SK-N-SH (cell line): ENCODE data around the gene PGAP3. TPM values are rescaled to one million over a fixed set of nuclear protein-coding genes. Genes with fewer than 3 reads are reported as not detected.

Source experiments
- CTCF ChIA-PET: fragments of 300-600, 350-600 bp; formaldehyde crosslinking; extraction: SDS; loops from one replicate; lab custom pipeline; 2021; lab: Yijun Ruan, JAX
- POLR2A ChIA-PET: fragments of 350-600 bp; sonication (Branson Sonifier 250); formaldehyde crosslinking; extraction: SDS; loops from one replicate; lab custom pipeline; 2020; ENCODE audit warnings: antibody characterized with exemption, inconsistent platforms; lab: Yijun Ruan, JAX
- DNase-seq: peaks from one replicate; pipeline ENCODE4 v3.0.0; 2012
- H2AFZ ChIP-seq: fragments of 200-600 bp; sonication (generic); 2 replicates; pipeline ENCODE4 v1.8.1; 2016; ENCODE audit warnings: antibody characterized with exemption, mild to moderate bottlenecking, low read depth
- H3F3A ChIP-seq: fragments of 200-600 bp; sonication (generic); replicated peaks from 2 replicates; pipeline ENCODE3; 2016; ENCODE audit warnings: antibody characterized with exemption, mild to moderate bottlenecking; ENCODE audit not compliant: insufficient read depth
- H3K27ac ChIP-seq, 2 experiments: fragments of 200-500 bp in 1 of 2; fragments of 200-600 bp in 1 of 2; sonication (Bioruptor generic) in 1 of 2; sonication (generic), shearing (Covaris generic) in 1 of 2; 2 replicates each; pipeline versions ENCODE4 v1.5.1 to v1.6.1; 2014 to 2016; ENCODE audit warnings: low read depth in 2 of 2, inconsistent platforms in 1 of 2, low read length in 1 of 2, mild to moderate bottlenecking in 1 of 2, mixed read lengths in 1 of 2
- H3K27me3 ChIP-seq: fragments of 200-600 bp; sonication (generic), shearing (Covaris generic); 2 replicates; pipeline ENCODE4 v1.6.1; 2016; ENCODE audit warnings: mixed run types; ENCODE audit not compliant: insufficient read depth
- H3K36me3 ChIP-seq, 2 experiments: fragments of 200-500 bp in 1 of 2; fragments of 200-600 bp in 1 of 2; sonication (Bioruptor generic) in 1 of 2; sonication (generic) in 1 of 2; replicated peaks in 1 of 2; 2 replicates each; pipeline versions ENCODE3 to v1.5.1; 2014 to 2016; ENCODE audit warnings: low read length in 1 of 2, mild to moderate bottlenecking in 1 of 2; ENCODE audit not compliant: insufficient read depth in 2 of 2, control insufficient read depth in 1 of 2
- H3K4me1 ChIP-seq, 2 experiments: fragments of 200-500 bp in 1 of 2; fragments of 200-600 bp in 1 of 2; sonication (Bioruptor generic) in 1 of 2; sonication (generic), shearing (Covaris generic) in 1 of 2; 2 replicates each; pipeline versions ENCODE4 v1.5.1 to v1.6.1; 2014 to 2016; ENCODE audit warnings: low read depth in 1 of 2, low read length in 1 of 2, mixed run types in 1 of 2; ENCODE audit not compliant: insufficient read depth in 2 of 2, control insufficient read depth in 1 of 2
- H3K4me2 ChIP-seq: fragments of 200-600 bp; sonication (generic), shearing (Covaris generic); 2 replicates; pipeline ENCODE4 v1.6.1; 2017; ENCODE audit warnings: mixed run types
- H3K4me3 ChIP-seq, 2 experiments: fragments of 200-500 bp in 1 of 2; fragments of 200-600 bp in 1 of 2; sonication (Bioruptor generic) in 1 of 2; sonication (generic), shearing (Covaris generic) in 1 of 2; 2 replicates each; pipeline versions ENCODE4 v1.5.1 to v1.8.1; 2014 to 2016; ENCODE audit warnings: low read depth in 2 of 2, inconsistent platforms in 1 of 2, low read length in 1 of 2, mild to moderate bottlenecking in 1 of 2, mixed read lengths in 1 of 2, moderate library complexity in 1 of 2
- H3K79me2 ChIP-seq: fragments of 200-600 bp; sonication (generic); 2 replicates; pipeline ENCODE4 v1.8.1; 2017; ENCODE audit warnings: mild to moderate bottlenecking; ENCODE audit not compliant: insufficient read depth
- H3K9ac ChIP-seq: fragments of 200-600 bp; sonication (generic); 2 replicates; pipeline ENCODE4 v1.6.1; 2017; ENCODE audit warnings: mixed run types
- H3K9me2 ChIP-seq: fragments of 200-600 bp; sonication (generic); 2 replicates; pipeline ENCODE4 v1.6.1; 2017; ENCODE audit warnings: mixed run types
- H3K9me3 ChIP-seq: fragments of 200-600 bp; sonication (generic); 2 replicates; pipeline ENCODE4 v1.6.1; 2017; ENCODE audit warnings: mixed run types, mild to moderate bottlenecking, moderate library complexity
- H4K20me1 ChIP-seq: fragments of 200-600 bp; sonication (generic); 2 replicates; pipeline ENCODE4 v1.6.1; 2017; ENCODE audit warnings: mild to moderate bottlenecking, mixed run types; ENCODE audit not compliant: insufficient read depth
- EP300 ChIP-seq, 2 experiments: IDR thresholded peaks; 2 replicates each; pipeline versions ENCODE4 v1.4.0 to v1.6.1; 2012; ENCODE audit warnings: borderline replicate concordance in 1 of 2, low read depth in 1 of 2, low read length in 1 of 2
- FOXJ3 ChIP-seq: sonication (generic); formaldehyde crosslinking; IDR thresholded peaks from 2 replicates; pipeline ENCODE4 v1.5.1; 2020; ENCODE audit warnings: mild to moderate bottlenecking, missing genetic modification reagents
- FOXM1 ChIP-seq: IDR thresholded peaks from 2 replicates; pipeline ENCODE4 v1.4.0; 2012; ENCODE audit warnings: low read depth, mild to moderate bottlenecking
- JUND ChIP-seq: IDR thresholded peaks from 2 replicates; pipeline ENCODE4 v1.4.0; 2012
- MEF2A ChIP-seq: IDR thresholded peaks from 2 replicates; pipeline ENCODE4 v1.4.0; 2012; ENCODE audit warnings: low read depth, borderline replicate concordance
- MXI1 ChIP-seq: IDR thresholded peaks from 2 replicates; pipeline ENCODE4 v1.6.1; 2012; ENCODE audit warnings: mild to moderate bottlenecking, low read depth, low read length, improper control_type of control experiment
- NFIC ChIP-seq: IDR thresholded peaks from 2 replicates; pipeline ENCODE4 v1.4.0; 2012; ENCODE audit warnings: borderline replicate concordance
- NRF1 ChIP-seq: IDR thresholded peaks from 2 replicates; pipeline ENCODE4 v1.6.1; 2012; ENCODE audit warnings: low read depth, mild to moderate bottlenecking, low read length
- RAD21 ChIP-seq: IDR thresholded peaks from 2 replicates; pipeline ENCODE4 v1.6.1; 2012; ENCODE audit warnings: mild to moderate bottlenecking, low read length
- RFX5 ChIP-seq: IDR thresholded peaks from 2 replicates; pipeline ENCODE4 v1.6.1; 2012; ENCODE audit warnings: mild to moderate bottlenecking, improper control_type of control experiment, low read length
- SIN3A ChIP-seq: IDR thresholded peaks from 2 replicates; pipeline ENCODE4 v1.6.1; 2012; ENCODE audit warnings: low read depth, mild to moderate bottlenecking, low read length, moderate library complexity, borderline replicate concordance
- TCF12 ChIP-seq: IDR thresholded peaks from 2 replicates; pipeline ENCODE4 v1.4.0; 2012
- USF1 ChIP-seq: IDR thresholded peaks from 2 replicates; pipeline ENCODE4 v1.4.0; 2012; ENCODE audit warnings: low read depth, borderline replicate concordance
- YY1 ChIP-seq: IDR thresholded peaks from 2 replicates; pipeline ENCODE4 v1.4.0; 2012; ENCODE audit warnings: low read depth, mild to moderate bottlenecking
- WGBS: methylation state at CpG from one replicate; pipeline ENCODE4 v1.1.6; 2017; ENCODE audit warnings: low lambda C conversion rate; 5-methylcytosine and 5-hydroxymethylcytosine counted together
- polyA plus RNA-seq, 3 experiments: library from polyadenylated mRNA; depleted of rRNA; stranded (reverse); fragments of >200 nt; gene quantifications; 2 replicates each; pipeline ENCODE4 v1.2.3, GENCODE V29; 2012
- TF ChIP-seq, protein P1 (sequence below): IDR thresholded peaks from 2 replicates; pipeline ENCODE4; 2012
- TF ChIP-seq, protein P2 (sequence below): fragments of 150-350 bp; IDR thresholded peaks from 2 replicates; pipeline ENCODE4 v1.6.1; 2016; ENCODE audit warnings: mild to moderate bottlenecking, low read depth, low read length
- TF ChIP-seq, protein P3 (sequence below): fragments of 200-600 bp; sonication (generic); IDR thresholded peaks from 2 replicates; pipeline ENCODE4 v1.6.1; 2017; ENCODE audit warnings: antibody characterized with exemption, mild to moderate bottlenecking, moderate library complexity
- TF ChIP-seq, protein P4 (sequence below): IDR thresholded peaks from 2 replicates; pipeline ENCODE4 v1.4.0; 2012; ENCODE audit warnings: low read depth
- TF ChIP-seq, protein P5 (sequence below): fragments of 150-350 bp; IDR thresholded peaks from 2 replicates; pipeline ENCODE4 v1.6.1; 2017; ENCODE audit warnings: antibody characterized with exemption, low read length, low read depth, borderline replicate concordance

The PGAP3 gene
- polyA plus RNA-seq, 1 of the 3 experiments (the other 2 are of a cell fraction), result 20.9 TPM

GRCh38 chr17:39639566-39640458 lies 48.0 kb downstream of the PGAP3 start:
- Histone ChIP-seq H3K4me2 (no peak overlapping the region; the same call in 1 of the 2 replicates), H3K79me2 (peaks cover 76% of the 10 kb centered on the region), H3K9me3 (no peaks in the 10 kb centered on the region), H3K9ac (no peak overlapping the region), H3K36me3 (no peaks in the 10 kb centered on the region), H3K4me3 (no peak overlapping the region), H3K4me1 (peaks cover 0 to 24% of the 10 kb centered on the region in 2 experiments; a peak in 2 of 4 replicates), H3F3A (no peaks in the 10 kb centered on the region), H2AFZ (no peak overlapping the region), H3K9me2 (no peaks in the 10 kb centered on the region), H3K27ac (no peak overlapping the region), H3K27me3 (no peaks in the 10 kb centered on the region), H4K20me1 (peaks cover 21% of the 10 kb centered on the region)
- POLR2A ChIA-PET, result no interaction called here
- CTCF ChIA-PET, result interaction anchor here (1.0 to 17.4 kb wide), 6 partner anchors 12 to 92 kb away, joined by 3 to 332 read pairs (median 6); partner anchors contain the start of genes MIEN1, PPP1R1B and TCAP
- DNase-seq, result no peak
- TF ChIP-seq, protein P1, sequence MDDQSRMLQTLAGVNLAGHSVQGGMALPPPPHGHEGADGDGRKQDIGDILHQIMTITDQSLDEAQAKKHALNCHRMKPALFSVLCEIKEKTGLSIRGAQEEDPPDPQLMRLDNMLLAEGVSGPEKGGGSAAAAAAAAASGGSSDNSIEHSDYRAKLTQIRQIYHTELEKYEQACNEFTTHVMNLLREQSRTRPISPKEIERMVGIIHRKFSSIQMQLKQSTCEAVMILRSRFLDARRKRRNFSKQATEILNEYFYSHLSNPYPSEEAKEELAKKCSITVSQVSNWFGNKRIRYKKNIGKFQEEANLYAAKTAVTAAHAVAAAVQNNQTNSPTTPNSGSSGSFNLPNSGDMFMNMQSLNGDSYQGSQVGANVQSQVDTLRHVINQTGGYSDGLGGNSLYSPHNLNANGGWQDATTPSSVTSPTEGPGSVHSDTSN, result no peak
- TF ChIP-seq USF1, result no peak
- TF ChIP-seq JUND, result no peak
- TF ChIP-seq MEF2A, result no peak
- TF ChIP-seq, protein P2, sequence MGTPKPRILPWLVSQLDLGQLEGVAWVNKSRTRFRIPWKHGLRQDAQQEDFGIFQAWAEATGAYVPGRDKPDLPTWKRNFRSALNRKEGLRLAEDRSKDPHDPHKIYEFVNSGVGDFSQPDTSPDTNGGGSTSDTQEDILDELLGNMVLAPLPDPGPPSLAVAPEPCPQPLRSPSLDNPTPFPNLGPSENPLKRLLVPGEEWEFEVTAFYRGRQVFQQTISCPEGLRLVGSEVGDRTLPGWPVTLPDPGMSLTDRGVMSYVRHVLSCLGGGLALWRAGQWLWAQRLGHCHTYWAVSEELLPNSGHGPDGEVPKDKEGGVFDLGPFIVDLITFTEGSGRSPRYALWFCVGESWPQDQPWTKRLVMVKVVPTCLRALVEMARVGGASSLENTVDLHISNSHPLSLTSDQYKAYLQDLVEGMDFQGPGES, result no peak
- TF ChIP-seq YY1, result no peak
- TF ChIP-seq FOXJ3 (CRISPR knock-in tag), result no peak
- TF ChIP-seq, protein P3, sequence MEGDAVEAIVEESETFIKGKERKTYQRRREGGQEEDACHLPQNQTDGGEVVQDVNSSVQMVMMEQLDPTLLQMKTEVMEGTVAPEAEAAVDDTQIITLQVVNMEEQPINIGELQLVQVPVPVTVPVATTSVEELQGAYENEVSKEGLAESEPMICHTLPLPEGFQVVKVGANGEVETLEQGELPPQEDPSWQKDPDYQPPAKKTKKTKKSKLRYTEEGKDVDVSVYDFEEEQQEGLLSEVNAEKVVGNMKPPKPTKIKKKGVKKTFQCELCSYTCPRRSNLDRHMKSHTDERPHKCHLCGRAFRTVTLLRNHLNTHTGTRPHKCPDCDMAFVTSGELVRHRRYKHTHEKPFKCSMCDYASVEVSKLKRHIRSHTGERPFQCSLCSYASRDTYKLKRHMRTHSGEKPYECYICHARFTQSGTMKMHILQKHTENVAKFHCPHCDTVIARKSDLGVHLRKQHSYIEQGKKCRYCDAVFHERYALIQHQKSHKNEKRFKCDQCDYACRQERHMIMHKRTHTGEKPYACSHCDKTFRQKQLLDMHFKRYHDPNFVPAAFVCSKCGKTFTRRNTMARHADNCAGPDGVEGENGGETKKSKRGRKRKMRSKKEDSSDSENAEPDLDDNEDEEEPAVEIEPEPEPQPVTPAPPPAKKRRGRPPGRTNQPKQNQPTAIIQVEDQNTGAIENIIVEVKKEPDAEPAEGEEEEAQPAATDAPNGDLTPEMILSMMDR, result no peak
- TF ChIP-seq, protein P4, sequence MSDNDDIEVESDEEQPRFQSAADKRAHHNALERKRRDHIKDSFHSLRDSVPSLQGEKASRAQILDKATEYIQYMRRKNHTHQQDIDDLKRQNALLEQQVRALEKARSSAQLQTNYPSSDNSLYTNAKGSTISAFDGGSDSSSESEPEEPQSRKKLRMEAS, result no peak
- TF ChIP-seq, protein P5, sequence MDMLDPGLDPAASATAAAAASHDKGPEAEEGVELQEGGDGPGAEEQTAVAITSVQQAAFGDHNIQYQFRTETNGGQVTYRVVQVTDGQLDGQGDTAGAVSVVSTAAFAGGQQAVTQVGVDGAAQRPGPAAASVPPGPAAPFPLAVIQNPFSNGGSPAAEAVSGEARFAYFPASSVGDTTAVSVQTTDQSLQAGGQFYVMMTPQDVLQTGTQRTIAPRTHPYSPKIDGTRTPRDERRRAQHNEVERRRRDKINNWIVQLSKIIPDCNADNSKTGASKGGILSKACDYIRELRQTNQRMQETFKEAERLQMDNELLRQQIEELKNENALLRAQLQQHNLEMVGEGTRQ, result no peak
- no peak for TF ChIP-seq NFIC
- TF ChIP-seq RAD21, result no peak
- no peak for TF ChIP-seq EP300 (IDR thresholded peaks at IDR 0.05; ENCODE audit: borderline replicate concordance in 1 of 2, low read depth in 1 of 2, low read length in 1 of 2)
- TF ChIP-seq RFX5, result no peak
- no peak for TF ChIP-seq MXI1
- no peak for TF ChIP-seq SIN3A
- no peak for TF ChIP-seq TCF12
- no peak for TF ChIP-seq FOXM1
- TF ChIP-seq NRF1, result no peak
- WGBS, result 93% methylated on average over 10 of the region's 11 CpGs
